Endothelial cell of umbilical vein (primary cell): ENCODE data around the gene AMZ1. TPM values are rescaled to one million over a fixed set of nuclear protein-coding genes. Genes with fewer than 3 reads are reported as not detected.

Source experiments
- BruUV-seq: library from RNA; stranded (reverse); fragments of 400-500 nt; replicated peaks from 2 replicates; lab custom pipeline; 2021; lab: Mats Ljungman, UMichigan
- CTCF ChIA-PET: fragments of 300-600, 350-600 bp; sonication (Branson Sonifier 250); formaldehyde crosslinking; loops from one replicate; lab custom pipeline; 2021; ENCODE audit warnings: antibody characterized with exemption, inconsistent platforms; lab: Charles Lee
- POLR2A ChIA-PET: fragments of 300-600, 350-600 bp; sonication (Branson Sonifier 250); formaldehyde crosslinking; loops from one replicate; lab custom pipeline; 2021; ENCODE audit warnings: antibody characterized with exemption, inconsistent platforms; lab: Charles Lee
- DNase-seq: peaks from one replicate; pipeline ENCODE4 v3.0.0-alpha.2; 2011; ENCODE audit warnings: low read depth, low spot score
- FAIRE-seq: peaks from 2 replicates; lab custom pipeline; 2011; peaks lifted over from hg19 to GRCh38; lab: Jason Lieb, UNC
- H2AFZ ChIP-seq: 2 replicates; pipeline ENCODE4 v1.6.0; 2012; ENCODE audit warnings: low read depth, low read length, control low read depth, inconsistent platforms
- H3K27ac ChIP-seq: 2 replicates; pipeline ENCODE4 v1.5.1; 2011; ENCODE audit warnings: low read depth, mild to moderate bottlenecking, control low read depth, low read length, moderate library complexity; ENCODE audit not compliant: insufficient read depth
- H3K27me3 ChIP-seq, 2 experiments: 2 replicates each; pipeline versions ENCODE4 v1.6.0 to v1.6.1; 2011; ENCODE audit warnings: low read length in 2 of 2, mixed read lengths in 1 of 2; ENCODE audit not compliant: control insufficient read depth in 2 of 2, insufficient read depth in 2 of 2
- H3K36me3 ChIP-seq, 2 experiments: 2 replicates in 1 of 2; 3 replicates in 1 of 2; pipeline ENCODE4 v1.5.1; 2011; ENCODE audit warnings: low read length in 2 of 2, mild to moderate bottlenecking in 1 of 2, moderate library complexity in 1 of 2; ENCODE audit not compliant: control insufficient read depth in 2 of 2, insufficient read depth in 2 of 2; ENCODE audit errors: extremely low read depth in 1 of 2
- H3K4me1 ChIP-seq: 3 replicates; pipeline ENCODE4 v1.5.1; 2011; ENCODE audit warnings: mild to moderate bottlenecking, low read length; ENCODE audit not compliant: control insufficient read depth, insufficient read depth; ENCODE audit errors: extremely low read depth
- H3K4me2 ChIP-seq: 2 replicates; pipeline ENCODE4 v1.6.1; 2011; ENCODE audit warnings: low read length, control low read depth, mixed read lengths; ENCODE audit not compliant: insufficient read depth
- H3K4me3 ChIP-seq, 3 experiments: fragments of 200-600 bp in 1 of 3; sonication (generic), shearing (Covaris generic) in 1 of 3; replicated peaks in 1 of 3; 2 replicates each; pipeline ENCODE4 v1.5.1; 2011 to 2016; ENCODE audit warnings: control low read depth in 3 of 3, low read length in 3 of 3, mild to moderate bottlenecking in 2 of 3, inconsistent platforms in 1 of 3, low read depth in 1 of 3, moderate library complexity in 1 of 3; ENCODE audit not compliant: insufficient read depth in 1 of 3
- H3K79me2 ChIP-seq: 2 replicates; pipeline ENCODE4 v1.6.0; 2012; ENCODE audit warnings: low read length, inconsistent platforms; ENCODE audit not compliant: control insufficient read depth, insufficient read depth
- H3K9ac ChIP-seq: replicated peaks from 2 replicates; pipeline ENCODE3; 2011; ENCODE audit warnings: low read length, control low read depth; ENCODE audit not compliant: insufficient read depth; ENCODE audit errors: extremely low read depth
- H3K9me1 ChIP-seq: replicated peaks from 3 replicates; pipeline ENCODE4 v1.6.0; 2011; ENCODE audit warnings: mild to moderate bottlenecking, low read length; ENCODE audit not compliant: control insufficient read depth, insufficient read depth; ENCODE audit errors: extremely low read depth
- H3K9me3 ChIP-seq: replicated peaks from 2 replicates; pipeline ENCODE4 v1.5.1; 2012; ENCODE audit warnings: low read length, inconsistent platforms; ENCODE audit not compliant: control insufficient read depth, insufficient read depth
- H4K20me1 ChIP-seq: replicated peaks from 2 replicates; pipeline ENCODE3; 2011; ENCODE audit warnings: mild to moderate bottlenecking, low read length; ENCODE audit not compliant: control insufficient read depth, insufficient read depth; ENCODE audit errors: extremely low read depth
- CTCF ChIP-seq, 2 donors: IDR thresholded peaks; 1 replicate in 1 of 2; 2 replicates in 1 of 2; pipeline ENCODE4 v1.5.1; 2011; ENCODE audit warnings: low read length in 2 of 2, mild to moderate bottlenecking in 2 of 2, moderate library complexity in 2 of 2, control low read depth in 1 of 2, inconsistent platforms in 1 of 2, low read depth in 1 of 2; ENCODE audit not compliant: insufficient read depth in 1 of 2; ENCODE audit errors: extremely low read depth in 1 of 2
- EZH2 ChIP-seq: IDR thresholded peaks from 2 replicates; pipeline ENCODE4 v1.6.1; 2012; ENCODE audit warnings: borderline replicate concordance, low read depth, mild to moderate bottlenecking, moderate library complexity, low read length, inconsistent platforms; ENCODE audit not compliant: severe bottlenecking
- FOS ChIP-seq: IDR thresholded peaks from 2 replicates; pipeline ENCODE4 v1.6.1; 2011; ENCODE audit warnings: mild to moderate bottlenecking, low read length, moderate library complexity, borderline replicate concordance; ENCODE audit not compliant: insufficient read depth
- JUN ChIP-seq: IDR thresholded peaks from 2 replicates; pipeline ENCODE4 v1.6.1; 2011; ENCODE audit warnings: borderline replicate concordance, low read depth; ENCODE audit not compliant: insufficient read length, insufficient read depth
- MAX ChIP-seq: IDR thresholded peaks from 2 replicates; pipeline ENCODE4 v1.6.1; 2011; ENCODE audit not compliant: insufficient read depth, insufficient read length
- MYC ChIP-seq: IDR thresholded peaks from one replicate; pipeline ENCODE4 v1.6.1; 2011; ENCODE audit warnings: mild to moderate bottlenecking, low read depth, low read length
- POLR2A ChIP-seq: IDR thresholded peaks from 2 replicates; pipeline ENCODE4 v1.6.1; 2012; ENCODE audit warnings: low read depth, mild to moderate bottlenecking, control low read depth, low read length
- POLR2AphosphoS5 ChIP-seq: IDR thresholded peaks from 2 replicates; pipeline ENCODE4 v1.6.1; 2012; ENCODE audit warnings: low read depth, mild to moderate bottlenecking, control low read depth, low read length, moderate library complexity; ENCODE audit not compliant: insufficient read depth
- dilution Hi-C: fragments of 300-500 bp; cut with MboI; formaldehyde crosslinking; loops from one replicate; pipeline ENCODE4 v1.15.0; 2019; ENCODE audit warnings: low sequenced_read_pairs; ENCODE audit not compliant: extremely low pct_ligation_motif_present
- intact Hi-C: fragments of 100-400 bp; cut with micrococcal nuclease; formaldehyde crosslinking; loops from one replicate; pipeline ENCODE4 v1.10.0; 2022
- polyA plus RNA-seq, 4 experiments: library from polyadenylated mRNA; depleted of rRNA in 3 of 4; stranded (reverse) in 3 of 4; unstranded in 1 of 4; fragments of >200 nt; gene quantifications; 2 replicates each; pipeline versions ENCODE4 v1.2.1 to v1.2.3, GENCODE V29; 2011 to 2012; ENCODE audit warnings: missing spikeins in 1 of 4
- total RNA-seq: library from RNA; stranded (reverse); gene quantifications from 2 replicates; pipeline ENCODE4 v1.2.3, GENCODE V29; 2021

Gene AMZ1
- total and polyA plus RNA-seq, 2 donors (not counting 3 experiments of a cell fraction or from before 2014, with no cell fraction given): not detected

DNA sequence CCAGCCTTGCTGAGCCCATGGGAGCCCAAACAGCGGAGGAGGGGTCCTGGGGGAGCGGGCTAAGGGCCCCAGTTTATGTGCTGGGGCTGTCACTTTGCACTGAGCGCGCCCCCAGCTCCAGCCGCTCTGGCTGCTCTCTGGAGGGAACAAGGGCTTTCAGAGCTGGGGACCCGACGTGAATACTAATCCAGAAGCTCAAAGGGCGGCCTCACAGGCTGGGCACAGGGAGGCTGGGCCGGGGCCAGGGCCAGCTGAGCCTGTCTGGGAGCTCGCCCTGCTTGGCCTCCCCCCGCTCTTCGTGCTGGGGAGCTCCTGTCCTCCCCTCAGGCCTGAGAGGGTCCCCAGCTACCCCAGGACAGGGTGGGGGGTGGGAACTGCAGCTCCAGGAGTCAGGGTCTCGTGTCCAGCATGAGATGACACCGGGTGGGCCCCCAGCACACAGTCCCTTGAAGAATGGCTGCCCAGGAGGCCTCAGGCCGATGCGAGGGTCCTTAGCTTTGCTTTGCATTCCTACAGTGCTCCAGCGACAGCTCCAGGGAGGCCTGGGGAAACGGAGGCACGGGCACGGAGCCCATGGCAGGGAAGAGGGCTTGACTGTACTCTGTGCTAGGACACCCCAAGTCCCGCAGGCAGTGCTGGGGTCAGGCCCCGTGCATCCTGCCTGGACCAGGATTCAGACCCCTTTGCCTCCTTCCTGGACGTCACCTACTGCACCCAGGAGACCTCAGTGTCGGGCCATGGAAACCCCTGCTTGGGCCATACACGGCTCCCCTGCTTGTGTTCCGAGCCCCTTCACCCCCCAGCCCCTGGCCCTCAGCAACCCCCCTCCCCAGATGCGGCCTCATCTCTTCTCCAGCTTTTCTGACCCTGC lies 5.8 kb upstream of the AMZ1 start:
- ChIA-PET CTCF (interaction anchor here (0.8 to 3.7 kb wide), 10 partner anchors 8 to 230 kb away, joined by 3 to 83 read pairs (median 6); partner anchors contain the start of gene IQCE), POLR2A (interaction anchor here (0.6 kb wide), 1 partner anchor 17 kb away, joined by 3 read pairs; no protein-coding TSS in a partner anchor)
- Histone ChIP-seq H3K4me1 (no peaks in the 10 kb centered on the region), H3K79me2 (no peaks in the 10 kb centered on the region), H3K27me3 (peaks cover 2% of the 10 kb centered on the region in 2 experiments), H4K20me1 (no peaks in the 10 kb centered on the region), H3K4me2 (no peak overlapping the region), H3K4me3 (no peak overlapping the region), H3K9me3 (no peaks in the 10 kb centered on the region), H3K9me1 (no peaks in the 10 kb centered on the region), H3K27ac (no peak overlapping the region), H2AFZ (no peak overlapping the region), H3K9ac (no peak overlapping the region), H3K36me3 (no peaks in the 10 kb centered on the region)
- TF ChIP-seq MYC (no peak), CTCF (IDR thresholded peaks at IDR 0.05; ENCODE audit: extremely low read depth in 1 of 2, insufficient read depth in 1 of 2, low read depth in 1 of 2, low read length in 2 of 2) (no peak), FOS (no peak), EZH2 (no peak), JUN (no peak), MAX (no peak), POLR2AphosphoS5 (no peak), POLR2A (no peak)
- no peak for DNase-seq
- intact Hi-C loops: loop anchor here (1.0 to 2.0 kb wide), 4 partner anchors 73 to 231 kb away; no protein-coding TSS in a partner anchor
- BruUV-seq: no TSS peak
- dilution Hi-C loops: no loop called here
- FAIRE-seq: no peak
